Measurements from ENCODE around the gene ANKRD22. TPM values are rescaled to one million over a fixed set of nuclear protein-coding genes. Genes with fewer than 3 reads are reported as not detected.

Gene ANKRD22
- total RNA-seq, 6 donors from 2014 or later = 0.30 to 1.9 (median 1.1) TPM; not detected in 2

DNA sequence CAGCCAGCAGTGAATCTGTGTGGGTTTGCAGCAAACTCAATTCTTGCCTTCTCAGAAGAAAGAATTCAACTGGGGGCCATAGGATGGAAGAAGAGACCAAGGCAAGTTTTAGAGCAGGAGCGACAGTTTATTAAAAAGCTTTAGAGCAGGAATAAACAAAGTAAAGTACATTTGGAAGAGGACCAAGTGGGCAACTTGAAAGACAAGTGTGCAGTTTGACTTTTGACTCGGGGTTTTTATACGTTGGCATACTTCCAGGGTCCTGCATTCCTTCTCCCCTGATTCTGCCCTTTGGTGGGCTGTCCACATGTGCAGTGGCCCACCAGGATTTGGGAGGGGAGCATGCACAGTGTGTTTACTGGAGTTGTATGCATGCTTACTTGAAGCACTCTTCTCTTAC, 3.0 kb upstream of the ANKRD22 start:
- Histone ChIP-seq H3K9me3 (no peaks in the 10 kb centered on the region), H3K4me3 (no peak overlapping the region), H3K27ac (no peak overlapping the region), H3K36me3 (no peaks in the 10 kb centered on the region), H3K27me3 (no peaks in the 10 kb centered on the region), H3K4me1 (peaks cover 3 to 24% (median 24%) of the 10 kb centered on the region in 4 donors)
- WGBS, 2 donors = 28 to 37% methylated on average over 3 of the region's 3 CpGs
- no peak for DNase-seq
- ATAC-seq (ENCODE audit: low FRiP score in 2 of 2) = no peak
- TF ChIP-seq, protein P1, sequence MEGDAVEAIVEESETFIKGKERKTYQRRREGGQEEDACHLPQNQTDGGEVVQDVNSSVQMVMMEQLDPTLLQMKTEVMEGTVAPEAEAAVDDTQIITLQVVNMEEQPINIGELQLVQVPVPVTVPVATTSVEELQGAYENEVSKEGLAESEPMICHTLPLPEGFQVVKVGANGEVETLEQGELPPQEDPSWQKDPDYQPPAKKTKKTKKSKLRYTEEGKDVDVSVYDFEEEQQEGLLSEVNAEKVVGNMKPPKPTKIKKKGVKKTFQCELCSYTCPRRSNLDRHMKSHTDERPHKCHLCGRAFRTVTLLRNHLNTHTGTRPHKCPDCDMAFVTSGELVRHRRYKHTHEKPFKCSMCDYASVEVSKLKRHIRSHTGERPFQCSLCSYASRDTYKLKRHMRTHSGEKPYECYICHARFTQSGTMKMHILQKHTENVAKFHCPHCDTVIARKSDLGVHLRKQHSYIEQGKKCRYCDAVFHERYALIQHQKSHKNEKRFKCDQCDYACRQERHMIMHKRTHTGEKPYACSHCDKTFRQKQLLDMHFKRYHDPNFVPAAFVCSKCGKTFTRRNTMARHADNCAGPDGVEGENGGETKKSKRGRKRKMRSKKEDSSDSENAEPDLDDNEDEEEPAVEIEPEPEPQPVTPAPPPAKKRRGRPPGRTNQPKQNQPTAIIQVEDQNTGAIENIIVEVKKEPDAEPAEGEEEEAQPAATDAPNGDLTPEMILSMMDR (IDR thresholded peaks at IDR 0.05) = no peak
- TF ChIP-seq POLR2AphosphoS5 (IDR thresholded peaks at IDR 0.05) = no peak
- TF ChIP-seq EP300 (IDR thresholded peaks at IDR 0.05) = no peak
- no peak for TF ChIP-seq POLR2A (IDR thresholded peaks at IDR 0.05)

- H3K4me3 ChIP-seq = no peak overlapping the region
- no peaks in the 10 kb centered on the region for H3K36me3 ChIP-seq
- DNase-seq (no peak), ATAC-seq (ENCODE audit: low FRiP score in 2 of 2) (peak in 1 of 2 donors; percentile 64)
- H3K27ac ChIP-seq = peak overlapping the region in 3 of 4 donors; percentile 27 to 71 (median 62)
- H3K4me1 ChIP-seq = peaks cover 3 to 29% (median 24%) of the 10 kb centered on the region in 4 donors
- WGBS, 2 donors = 50 to 51% methylated on average over 4 of the region's 4 CpGs
- H3K9me3 ChIP-seq = no peaks in the 10 kb centered on the region
- no peak for TF ChIP-seq POLR2AphosphoS5 (IDR thresholded peaks at IDR 0.05)
- no peak for TF ChIP-seq EP300 (IDR thresholded peaks at IDR 0.05)
- TF ChIP-seq, protein P1 (IDR thresholded peaks at IDR 0.05) = no peak
- no peak for TF ChIP-seq POLR2A (IDR thresholded peaks at IDR 0.05)
- no peaks in the 10 kb centered on the region for H3K27me3 ChIP-seq
Measured at GRCh38 chr10:88853155-88853881, 1.7 kb upstream of the ANKRD22 start.

GRCh38 chr10:88852327-88852726, 683 bp upstream of the ANKRD22 start:
- Histone ChIP-seq H3K4me1 (peaks cover 3 to 29% (median 24%) of the 10 kb centered on the region in 4 donors), H3K9me3 (no peaks in the 10 kb centered on the region), H3K36me3 (no peaks in the 10 kb centered on the region), H3K4me3 (no peak overlapping the region), H3K27ac (peak overlapping the region in 3 of 4 donors; percentile 46 to 71 (median 62)), H3K27me3 (no peaks in the 10 kb centered on the region)
- 75 to 76% methylated on average over 4 of the region's 4 CpGs for WGBS, 2 donors
- ATAC-seq (ENCODE audit: low FRiP score in 2 of 2) (no peak), DNase-seq (no peak)
- TF ChIP-seq POLR2A (IDR thresholded peaks at IDR 0.05) (no peak), POLR2AphosphoS5 (IDR thresholded peaks at IDR 0.05) (no peak), EP300 (IDR thresholded peaks at IDR 0.05) (no peak)

DNA sequence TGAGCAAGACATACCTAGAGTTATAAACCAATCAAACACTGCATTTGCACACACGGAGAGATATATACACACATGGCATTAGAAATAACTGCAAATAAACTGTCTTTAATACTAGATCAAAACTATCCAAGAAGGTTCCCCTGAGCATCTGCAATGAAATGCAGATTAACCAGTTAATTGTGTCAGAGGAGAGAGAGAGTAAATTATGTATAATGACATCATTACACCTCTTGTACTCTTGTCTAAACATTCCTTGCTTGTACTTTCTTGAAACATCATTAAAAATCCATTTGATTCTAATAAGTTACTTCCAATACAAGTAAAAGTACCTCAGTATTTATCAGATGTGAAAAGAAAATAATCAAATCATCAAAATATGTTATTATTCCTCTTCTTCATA, 932 bp downstream of the ANKRD22 start:
- Histone ChIP-seq H3K27ac (peak overlapping the region in 1 of 4 donors; percentile 71), H3K4me3 (no peak overlapping the region), H3K27me3 (no peaks in the 10 kb centered on the region), H3K4me1 (peaks cover 3 to 29% (median 24%) of the 10 kb centered on the region in 4 donors), H3K9me3 (no peaks in the 10 kb centered on the region), H3K36me3 (no peaks in the 10 kb centered on the region)
- TF ChIP-seq EP300 (IDR thresholded peaks at IDR 0.05) = no peak
- TF ChIP-seq POLR2AphosphoS5 (IDR thresholded peaks at IDR 0.05) = no peak
- TF ChIP-seq, protein P1 (IDR thresholded peaks at IDR 0.05) = no peak
- TF ChIP-seq POLR2A (IDR thresholded peaks at IDR 0.05) = no peak
- no peak for DNase-seq
- no peak for ATAC-seq (ENCODE audit: low FRiP score in 2 of 2)
- 77 to 91% methylated on average over 1 of the region's 1 CpG for WGBS, 2 donors

DNA sequence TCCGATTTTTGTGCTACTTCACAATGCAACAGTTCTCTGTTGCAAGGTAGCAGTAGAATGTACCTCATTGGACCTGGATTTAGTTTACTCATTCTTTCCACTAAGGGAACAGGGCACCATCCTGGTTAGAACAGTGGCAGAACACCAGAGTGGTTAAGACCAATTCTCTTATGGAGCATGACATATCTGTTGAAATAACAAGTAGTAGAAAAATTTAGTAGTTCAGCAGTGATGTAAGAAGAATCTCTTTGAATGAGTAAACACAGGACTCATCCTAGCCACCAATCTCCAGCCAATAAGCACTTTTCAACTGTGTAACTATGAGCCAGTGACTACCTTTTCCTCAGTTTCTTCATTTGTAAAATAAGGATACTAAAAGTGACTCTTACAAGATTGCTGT, 2.4 kb downstream of the ANKRD22 start:
- 81 to 95% methylated on average over 1 of the region's 1 CpG for WGBS, 2 donors
- no peak overlapping the region for H3K27ac ChIP-seq
- peaks cover 0 to 22% (median 18%) of the 10 kb centered on the region in 4 donors for H3K4me1 ChIP-seq
- no peak overlapping the region for H3K4me3 ChIP-seq
- no peaks in the 10 kb centered on the region for H3K36me3 ChIP-seq
- no peaks in the 10 kb centered on the region for H3K9me3 ChIP-seq
- TF ChIP-seq POLR2A (IDR thresholded peaks at IDR 0.05) (no peak), EP300 (IDR thresholded peaks at IDR 0.05) (no peak), POLR2AphosphoS5 (IDR thresholded peaks at IDR 0.05) (no peak)
- TF ChIP-seq, protein P1 (IDR thresholded peaks at IDR 0.05) = no peak
- no peak for ATAC-seq (ENCODE audit: low FRiP score in 2 of 2)
- no peak for DNase-seq
- H3K27me3 ChIP-seq = no peaks in the 10 kb centered on the region

Measured in upper lobe of left lung (tissue), 6 donors.